HG03520 (cell line): ENCODE measurements around the gene RERE.

Source experiments
- ATAC-seq: cut with Tn5 transposase; IDR thresholded peaks from one replicate; pipeline ENCODE4 v1.9.1; 2021; ENCODE audit warnings: mild to moderate bottlenecking, moderate library complexity; ENCODE audit not compliant: unreplicated experiment

RERE gene

DNA sequence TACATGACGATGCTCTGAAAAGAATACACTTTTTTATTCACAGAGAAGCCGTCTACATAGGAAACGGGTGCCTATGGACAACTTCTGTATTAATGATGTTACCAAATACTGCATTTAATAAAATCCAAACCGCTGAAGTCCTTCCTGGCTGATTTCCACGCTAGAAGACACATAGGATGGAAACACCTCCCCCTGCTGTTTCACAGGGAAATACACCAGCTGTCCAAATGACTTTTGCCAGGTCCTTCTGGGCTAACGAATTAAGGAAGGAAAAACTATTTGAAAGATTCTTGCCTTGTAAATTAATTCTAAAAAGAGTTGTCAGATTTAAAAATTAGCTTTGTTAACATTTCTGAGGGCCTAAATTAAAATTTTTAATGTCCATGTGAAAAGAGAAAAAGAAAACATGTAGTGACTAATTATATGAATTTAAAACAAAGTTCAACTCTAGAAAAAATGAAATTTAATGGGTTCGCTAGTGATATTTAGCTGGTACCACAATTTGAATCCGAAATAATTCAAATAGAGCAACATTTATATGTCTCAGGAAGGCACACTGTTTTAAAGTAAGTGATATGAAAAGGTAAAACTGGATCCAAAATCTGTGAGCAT, 146.0 kb downstream of the RERE start:
- no peak for ATAC-seq

DNA sequence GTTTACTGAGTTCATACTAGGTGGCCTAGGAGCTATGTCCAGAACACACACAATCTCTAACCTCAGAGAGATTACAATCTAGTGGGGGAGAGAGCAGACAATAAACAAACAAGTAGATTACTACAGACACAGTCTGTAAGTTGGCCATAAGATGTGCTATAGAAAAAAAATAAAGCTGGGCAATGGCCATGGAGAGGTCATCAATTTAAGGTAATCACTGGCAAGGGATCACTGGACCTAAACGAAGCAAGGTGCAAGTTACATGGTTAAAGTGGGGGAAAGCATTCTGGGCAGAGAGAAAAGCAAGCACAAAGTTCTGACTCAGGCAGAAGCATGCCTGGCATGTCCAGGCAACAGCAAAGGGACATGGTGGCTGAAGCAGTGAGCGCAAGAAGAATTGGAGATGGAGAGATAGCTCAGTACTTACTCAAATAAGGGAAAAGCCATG, 147.0 kb downstream of the RERE start:
- no peak for ATAC-seq

DNA sequence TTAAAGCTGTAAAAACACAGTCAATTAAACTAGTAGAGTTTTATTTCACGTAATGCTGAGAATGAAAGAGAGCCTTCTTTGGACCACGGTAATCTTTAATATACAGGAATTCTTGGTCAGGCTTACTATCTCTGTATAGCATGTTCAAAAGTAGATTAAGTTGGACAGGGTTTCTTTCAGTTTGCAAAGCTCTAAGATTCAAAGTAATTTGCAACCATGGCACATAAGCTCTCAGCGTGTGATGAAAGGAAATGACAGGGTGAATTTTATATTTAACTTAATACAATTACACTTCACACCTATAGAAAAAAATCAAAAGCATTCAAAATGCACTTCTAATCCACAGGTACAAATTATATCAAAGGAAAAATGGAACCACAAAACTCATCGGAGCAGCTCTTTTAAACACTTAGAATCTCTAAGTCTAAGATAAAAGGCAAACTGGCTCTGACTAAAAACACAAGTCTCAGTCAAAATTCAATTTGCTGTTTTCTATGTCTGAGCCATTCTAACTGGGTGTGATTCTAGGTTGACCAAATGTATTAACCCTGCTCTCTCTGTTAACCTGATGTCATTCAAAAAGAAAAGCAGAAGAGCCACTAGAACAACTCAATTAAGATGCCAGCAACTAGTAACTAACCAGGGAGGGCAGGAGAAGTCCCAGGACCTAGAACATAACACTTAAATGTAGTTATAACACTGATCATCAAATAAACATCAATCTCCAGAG, 147.7 kb downstream of the RERE start:
- no peak for ATAC-seq

DNA sequence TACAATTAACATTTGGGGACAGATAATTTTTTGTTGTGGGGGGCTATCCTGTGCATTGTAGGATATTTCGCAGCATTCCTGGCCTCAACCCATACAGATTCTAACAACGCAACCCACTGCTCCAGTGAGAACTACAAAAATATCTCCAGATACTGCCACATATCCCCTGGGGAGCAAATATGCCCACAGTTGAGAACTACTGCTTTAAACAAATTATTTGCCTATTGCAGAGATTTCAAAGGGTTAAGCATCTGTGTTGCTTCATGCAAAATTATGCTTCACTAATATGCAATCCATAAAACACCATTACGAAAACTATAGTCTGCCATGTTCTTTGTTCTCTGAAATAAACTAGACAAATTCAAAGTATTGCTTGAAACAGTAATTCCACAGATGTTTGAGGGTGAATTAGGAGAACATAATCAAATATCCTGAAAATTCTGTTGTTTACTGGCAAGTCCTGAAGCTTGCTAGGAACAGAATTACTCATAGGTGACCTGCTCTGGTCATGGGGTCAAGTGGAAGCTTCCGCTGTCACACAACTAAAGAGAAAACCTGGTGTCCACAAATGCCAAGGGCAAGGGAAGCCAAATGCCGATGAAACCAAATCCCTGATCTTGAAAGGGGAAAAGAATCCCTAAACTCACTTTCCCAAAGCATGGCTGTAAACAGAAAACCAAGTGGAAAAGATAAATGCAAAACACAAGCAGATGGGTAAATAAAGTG, 149.4 kb downstream of the RERE start:
- ATAC-seq: no peak

DNA sequence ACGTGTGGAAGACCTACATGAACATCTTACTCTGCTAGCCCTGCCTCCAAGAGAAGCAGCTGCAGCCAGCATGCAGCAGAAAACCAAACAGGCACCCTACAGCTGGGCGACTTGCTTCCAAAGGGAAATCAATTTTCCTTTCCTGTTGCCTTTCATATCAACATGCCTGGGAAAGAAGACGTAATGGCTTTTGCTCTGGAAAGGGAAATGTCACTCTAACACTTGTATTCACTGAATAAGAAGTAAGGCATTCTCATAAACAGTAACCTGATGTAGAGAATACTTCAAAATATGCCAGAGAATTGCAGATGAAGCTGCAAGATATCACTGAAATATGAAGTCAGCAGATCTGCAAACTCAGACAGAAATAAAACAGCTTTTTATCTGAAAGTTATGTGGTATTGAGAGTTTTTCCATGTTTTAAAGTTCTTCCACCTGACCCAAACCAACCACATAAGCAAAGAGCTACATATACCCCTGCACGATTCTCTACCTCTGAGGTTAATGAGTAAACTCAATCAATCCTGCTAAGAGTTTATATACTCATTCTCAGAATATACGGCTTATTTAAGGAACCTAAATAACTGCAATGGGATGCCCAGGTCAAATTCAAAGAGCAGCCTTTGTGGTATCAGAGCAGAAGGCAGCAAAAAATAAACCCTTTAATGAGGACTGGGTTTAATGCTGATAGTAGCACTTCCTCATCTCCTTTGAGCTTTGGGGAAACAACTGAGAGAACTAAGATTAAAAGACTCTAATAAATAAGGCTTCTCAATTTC, 150.9 kb downstream of the RERE start:
- no peak for ATAC-seq

DNA sequence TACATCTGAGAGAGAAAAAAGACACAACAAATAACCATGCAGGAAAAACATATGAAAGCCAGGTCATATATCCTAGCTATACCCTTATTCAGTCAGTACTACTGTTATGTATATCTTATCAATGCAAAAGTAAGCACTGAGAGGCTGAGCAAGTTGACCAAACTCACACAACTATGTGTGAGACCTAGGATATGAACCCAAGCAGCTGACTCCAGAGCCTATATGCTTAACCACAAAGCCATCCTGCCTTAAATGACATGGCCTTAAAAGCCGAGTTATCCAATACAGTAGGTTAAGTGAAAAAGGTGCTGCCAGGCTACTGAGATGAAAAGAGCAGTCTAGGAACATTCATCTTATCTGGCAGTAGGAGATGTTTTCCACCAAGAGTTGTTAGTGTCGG, 151.6 kb downstream of the RERE start:
- no peak for ATAC-seq

DNA sequence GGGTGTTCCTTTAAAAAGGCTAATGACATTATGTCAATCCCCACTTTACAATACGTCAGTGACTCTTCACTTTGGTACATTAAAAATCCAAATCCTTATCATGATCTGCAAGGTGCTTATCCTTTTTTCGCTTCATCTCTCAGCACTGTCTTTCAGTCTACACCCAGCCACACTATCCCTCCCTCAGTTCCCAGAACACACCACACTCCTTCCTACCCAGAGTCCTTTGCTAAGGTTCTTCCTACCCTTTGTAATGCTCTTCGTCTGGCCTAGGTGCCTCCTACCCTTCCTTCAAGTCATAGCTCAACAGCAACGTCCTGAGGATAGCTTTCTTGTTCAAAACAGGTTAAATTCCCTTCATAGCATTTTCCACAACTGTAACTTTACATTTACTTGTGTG, 152.6 kb downstream of the RERE start:
- ATAC-seq: no peak

DNA sequence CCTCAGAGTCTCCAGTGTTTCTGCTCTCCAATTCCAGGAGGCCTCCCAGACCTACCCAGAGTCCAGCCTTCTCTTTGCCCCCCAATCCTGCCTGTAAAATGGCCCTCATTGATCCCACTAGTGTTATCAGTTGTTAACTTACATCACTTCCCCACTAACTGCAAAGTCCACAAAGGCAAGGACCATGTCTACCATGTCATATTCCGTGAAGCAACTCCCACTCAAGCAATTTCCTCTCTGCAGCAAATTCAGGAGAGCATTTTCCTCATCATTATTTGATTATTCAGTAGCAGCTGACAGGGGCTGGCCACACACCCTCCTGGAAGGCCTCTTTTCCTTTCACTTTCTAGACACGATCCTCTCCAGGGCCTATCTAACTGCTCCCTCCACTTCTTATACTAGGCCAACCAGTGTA, 153.5 kb downstream of the RERE start:
- no peak for ATAC-seq

DNA sequence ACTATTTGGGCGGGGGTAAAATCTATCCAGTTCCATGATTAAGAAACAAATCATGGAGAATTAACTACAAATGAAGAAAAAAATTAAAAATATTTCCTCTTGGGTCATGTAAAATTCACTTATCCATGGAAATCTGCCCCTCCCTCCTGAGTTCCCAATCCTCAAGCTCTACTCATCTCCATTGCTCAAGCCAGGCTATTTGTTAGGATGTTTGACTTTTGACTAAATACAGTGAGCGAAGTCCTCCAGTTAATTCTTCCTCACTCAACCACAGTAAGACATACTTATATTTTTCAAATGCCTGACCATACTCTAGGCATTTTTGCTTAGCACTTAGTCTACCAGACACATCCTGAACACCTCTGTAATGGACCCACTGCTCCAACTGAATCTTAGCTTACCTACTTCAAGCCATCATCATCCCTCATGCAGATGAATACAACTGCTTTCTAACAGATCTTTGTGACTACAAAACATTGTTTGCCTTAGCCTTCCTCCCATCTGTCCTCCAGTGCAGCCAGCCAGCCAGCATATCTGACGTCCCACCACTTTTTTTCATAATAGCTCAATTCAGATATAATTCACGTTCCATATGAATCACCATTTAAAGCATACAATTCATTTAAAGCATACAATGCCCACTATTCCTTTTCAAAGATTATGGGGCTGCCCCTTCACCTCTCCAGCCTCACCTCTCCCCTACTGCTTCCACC, 154.2 kb downstream of the RERE start:
- no peak for ATAC-seq

DNA sequence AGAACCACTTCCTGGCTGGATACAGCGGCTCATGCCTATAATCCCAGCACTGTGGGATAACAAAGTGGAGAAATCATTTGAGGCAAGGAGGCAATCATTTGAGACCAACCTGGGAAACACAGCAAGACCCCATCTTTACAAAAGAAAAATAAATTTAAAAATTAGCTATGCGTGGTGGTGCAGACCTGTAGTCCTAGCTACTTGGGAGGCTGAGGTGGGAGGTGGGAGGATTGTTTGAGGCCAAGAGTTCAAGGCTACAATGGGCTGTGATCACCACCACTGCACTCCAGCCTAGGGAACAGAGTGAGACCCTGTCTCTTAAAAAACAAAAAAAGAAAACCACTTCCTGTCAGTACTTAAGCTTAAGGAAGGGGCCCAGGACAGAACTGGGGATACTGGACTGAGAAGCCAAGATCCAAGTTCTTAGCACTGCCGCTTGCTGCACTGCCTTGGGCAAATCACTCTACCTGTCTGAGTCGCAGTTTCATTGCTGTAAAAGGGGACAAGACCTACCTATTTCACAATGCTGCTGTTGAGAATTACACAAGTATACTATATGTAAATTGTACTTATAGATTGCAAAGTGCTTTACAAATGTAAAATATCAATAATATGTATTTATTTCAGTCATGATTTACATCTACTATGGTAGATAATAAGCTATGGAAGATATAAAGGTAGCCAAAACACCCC, 154.9 kb downstream of the RERE start:
- no peak for ATAC-seq

DNA sequence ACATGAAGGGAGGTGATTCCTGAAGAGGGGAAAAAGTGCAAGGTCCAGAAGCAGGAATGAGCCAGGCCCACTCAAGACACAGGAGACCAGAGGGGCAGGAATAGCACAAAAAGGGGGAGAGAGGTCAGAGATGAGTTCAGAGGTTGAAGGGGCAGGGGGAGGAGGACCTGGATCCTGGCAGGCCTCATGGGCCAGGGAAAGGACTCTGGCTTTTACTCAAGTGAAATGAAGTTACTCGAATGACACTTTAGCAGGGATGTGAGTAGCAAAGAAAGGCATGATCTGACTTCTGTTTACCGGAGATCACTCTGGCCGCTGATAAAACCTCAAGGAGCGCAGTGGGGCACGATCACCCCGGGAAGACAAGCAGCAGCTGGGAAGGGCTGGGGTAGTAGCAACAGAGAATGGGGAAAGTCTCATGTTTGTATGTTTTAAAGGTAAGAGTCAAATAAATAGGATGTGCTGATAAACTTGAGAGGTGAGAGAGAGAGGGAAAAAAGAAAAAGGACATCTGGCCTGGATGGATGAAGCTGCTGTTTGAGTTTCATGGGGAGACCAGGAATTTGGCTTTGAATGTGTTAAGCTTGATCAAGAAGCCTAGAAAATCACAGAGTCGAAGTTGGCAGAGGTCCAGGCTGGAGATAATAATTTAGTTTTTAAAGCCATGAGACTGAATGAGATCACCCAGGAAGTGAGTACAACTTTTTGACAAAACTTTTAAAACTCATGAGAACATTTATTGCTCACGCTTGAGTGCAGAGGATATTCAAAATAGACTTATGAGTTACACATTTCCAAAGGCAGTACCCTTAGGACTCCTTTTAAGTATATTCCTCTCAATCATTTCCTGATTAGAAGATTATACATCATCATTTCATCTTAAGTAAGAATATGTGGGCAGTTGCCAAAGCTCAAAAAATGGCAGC, 156.0 kb downstream of the RERE start:
- no peak for ATAC-seq

DNA sequence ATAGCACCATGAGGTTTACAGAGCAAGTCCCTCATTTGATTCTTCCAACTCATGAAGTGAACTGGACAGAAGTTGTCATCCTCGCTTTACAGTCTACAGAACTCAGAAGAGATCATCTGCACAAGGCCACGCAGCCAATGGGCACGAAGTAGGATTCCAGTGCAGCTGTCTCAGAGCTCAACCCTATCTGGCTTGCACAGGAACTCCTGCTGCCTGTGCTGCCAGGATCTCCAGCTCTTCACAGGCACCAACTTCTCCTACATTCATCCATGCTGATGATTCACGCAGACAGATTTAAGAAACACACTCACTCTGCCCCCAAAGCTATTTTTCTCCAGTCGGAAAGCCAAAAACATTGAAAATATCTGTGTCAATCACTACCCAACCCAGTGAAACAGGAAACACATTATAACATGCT, 157.0 kb downstream of the RERE start:
- ATAC-seq: no peak

DNA sequence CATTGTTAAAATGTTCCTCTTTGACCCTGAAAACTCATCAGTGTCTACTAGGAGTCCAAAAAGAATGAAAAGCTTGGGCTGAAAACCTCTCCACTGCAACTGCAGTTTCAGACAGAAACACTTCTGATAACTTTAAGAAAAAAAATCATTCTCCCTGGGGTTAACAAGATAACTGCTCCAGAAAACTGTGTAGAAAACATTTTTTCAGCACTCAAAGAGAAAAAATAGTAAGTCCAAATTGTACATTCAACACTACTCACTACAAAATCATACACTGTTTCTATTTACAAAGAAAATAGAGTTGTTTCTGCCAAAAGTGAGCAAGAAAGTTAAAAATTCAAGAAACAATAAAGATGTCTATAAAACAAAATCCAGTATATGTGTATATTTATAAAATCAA, 157.8 kb downstream of the RERE start:
- no peak for ATAC-seq

DNA sequence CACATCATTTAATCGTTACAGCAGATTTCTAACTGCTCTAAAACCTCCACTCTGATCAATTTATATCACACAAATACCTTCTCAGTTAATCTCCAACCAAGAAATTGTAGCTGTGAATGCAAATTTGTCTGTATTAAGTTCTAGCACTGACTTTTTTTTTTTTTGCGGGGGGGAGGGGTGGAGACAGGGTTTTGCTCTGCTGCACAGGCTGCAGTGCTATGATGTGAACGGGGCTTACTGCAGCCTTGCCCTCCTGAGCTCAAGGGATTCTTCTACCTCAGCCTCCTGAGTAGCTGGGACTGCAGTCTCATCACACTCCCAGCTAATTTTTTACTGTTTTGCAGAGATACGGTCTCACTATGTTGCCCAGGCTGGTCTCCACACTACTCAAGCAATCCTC, 163.6 kb downstream of the RERE start:
- ATAC-seq: no peak

DNA sequence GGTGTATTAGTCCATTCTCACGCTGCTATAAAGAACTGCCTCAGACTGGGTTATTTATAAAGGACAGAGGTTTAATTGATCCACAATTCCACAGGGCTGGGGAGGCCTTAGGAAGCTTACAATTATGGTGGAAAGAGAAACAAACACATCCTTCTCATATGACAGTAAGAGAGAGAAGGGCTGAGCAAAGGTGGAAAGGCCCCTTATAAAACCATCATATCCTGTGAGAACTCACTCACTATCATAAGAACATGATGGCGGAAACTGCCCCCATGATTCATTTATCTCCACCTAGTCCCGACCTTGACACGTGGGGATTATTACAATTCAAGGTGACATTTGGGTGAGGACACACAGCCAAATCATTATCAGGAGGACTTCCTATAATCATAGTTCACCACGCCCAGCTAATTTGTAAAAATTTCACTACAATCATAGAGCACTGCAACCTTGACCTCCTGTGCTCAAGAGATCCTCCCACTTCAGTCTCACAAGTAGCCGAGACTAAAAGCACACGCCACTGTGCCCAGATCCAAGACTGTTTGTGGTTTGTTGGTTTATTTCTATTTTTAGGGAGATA, 164.9 kb downstream of the RERE start:
- ATAC-seq: no peak

DNA sequence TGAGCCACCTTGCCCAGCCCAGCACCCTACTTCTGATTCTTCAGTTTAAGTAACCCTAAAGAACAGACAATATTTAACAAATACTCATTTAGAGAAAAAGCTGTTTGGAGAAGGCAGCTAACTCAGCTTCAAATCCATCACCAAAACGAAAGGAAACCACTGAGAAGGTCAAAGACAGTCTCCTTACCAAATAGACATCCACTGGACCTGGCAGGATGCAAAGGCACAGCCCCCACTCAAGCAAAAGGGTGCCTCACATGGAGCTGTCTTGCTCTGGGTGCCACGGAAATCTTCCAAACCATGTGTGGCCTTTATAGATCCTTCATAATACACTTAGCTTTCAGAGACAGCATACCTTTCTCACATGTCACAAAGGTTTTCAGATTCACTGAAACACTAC, 165.5 kb downstream of the RERE start:
- no peak for ATAC-seq

DNA sequence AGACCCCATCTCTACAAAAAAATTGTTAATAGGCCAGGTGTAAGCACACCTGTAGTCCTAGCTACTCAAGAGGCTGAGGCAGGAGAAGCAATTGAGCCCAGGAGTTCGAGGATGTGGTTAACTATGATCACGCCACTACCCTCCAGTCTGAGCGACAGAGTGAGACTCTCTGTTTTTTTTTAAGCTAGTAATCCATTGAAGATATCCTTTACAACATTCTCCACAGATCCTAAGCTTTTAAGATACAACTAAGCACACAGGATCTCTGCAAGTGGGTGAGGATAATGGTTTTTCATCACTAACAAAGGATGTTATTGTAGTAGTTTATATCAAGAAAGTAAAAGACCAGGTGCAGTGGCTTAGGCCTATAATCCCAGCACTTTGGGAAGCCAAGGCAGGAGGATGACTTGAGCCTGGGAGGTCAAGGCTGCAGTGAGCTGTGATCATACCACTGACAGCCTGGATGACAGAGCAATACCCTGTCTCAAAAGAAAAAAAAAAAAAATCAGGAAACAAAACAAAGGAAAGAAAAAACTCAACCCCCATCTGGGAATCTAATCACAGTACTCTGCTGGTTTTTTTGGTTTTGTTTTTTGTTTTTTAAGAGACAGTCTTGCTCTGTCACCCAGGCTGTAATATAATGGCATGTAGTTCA, 166.1 kb downstream of the RERE start:
- no peak for ATAC-seq

DNA sequence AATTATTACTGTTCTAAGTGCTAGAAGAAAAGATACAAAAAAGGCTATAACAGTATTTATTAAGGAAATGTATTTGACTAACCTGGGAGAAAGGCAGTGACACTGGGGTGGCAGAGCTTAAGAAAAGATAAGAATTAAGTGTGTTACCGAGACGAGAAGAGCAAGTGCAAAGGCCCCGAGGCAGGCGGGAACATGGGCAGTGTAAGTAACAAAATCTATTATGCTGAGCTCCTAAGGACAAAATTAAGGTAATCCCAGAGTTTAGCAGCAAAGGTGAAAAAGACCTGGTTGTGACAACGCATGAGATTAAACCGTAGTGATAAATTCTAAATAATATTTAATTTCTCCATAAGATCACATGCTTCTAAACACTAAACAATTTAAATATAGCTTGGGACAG, 167.6 kb downstream of the RERE start:
- no peak for ATAC-seq
